GM21717 (cell line): ENCODE measurements around the gene GSTM1.

ENCODE experiments used
- ATAC-seq: cut with Tn5 transposase; IDR thresholded peaks from one replicate; pipeline ENCODE4 v1.9.1; 2021; ENCODE audit warnings: mild to moderate bottlenecking, moderate library complexity; ENCODE audit not compliant: unreplicated experiment

The GSTM1 gene

DNA sequence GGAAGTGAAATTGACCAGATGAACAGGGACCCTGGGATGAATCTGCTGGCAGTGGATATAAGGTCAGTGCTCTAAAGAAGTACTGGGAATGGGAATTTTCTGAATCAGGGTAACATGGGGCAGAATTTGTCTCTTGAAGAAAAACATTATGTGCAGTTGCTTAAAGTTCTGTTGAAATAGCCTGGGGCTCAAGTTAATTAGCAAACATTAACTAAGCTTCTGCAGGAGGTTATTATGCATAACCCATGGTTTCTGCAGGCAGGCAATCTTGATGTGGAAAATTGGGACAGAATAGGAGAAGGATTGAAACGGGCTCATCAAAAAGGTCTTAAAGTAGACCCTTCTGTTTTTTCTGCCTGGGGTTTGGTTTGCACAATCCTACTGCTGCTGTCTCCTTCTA, 38.4 kb downstream of the GSTM1 start:
- no peak for ATAC-seq

GRCh38 chr1:109726728-109727373, 39.2 kb downstream of the GSTM1 start:
- no peak for ATAC-seq

GRCh38 chr1:109728870-109729269, 41.3 kb downstream of the GSTM1 start:
- ATAC-seq, result no peak

DNA sequence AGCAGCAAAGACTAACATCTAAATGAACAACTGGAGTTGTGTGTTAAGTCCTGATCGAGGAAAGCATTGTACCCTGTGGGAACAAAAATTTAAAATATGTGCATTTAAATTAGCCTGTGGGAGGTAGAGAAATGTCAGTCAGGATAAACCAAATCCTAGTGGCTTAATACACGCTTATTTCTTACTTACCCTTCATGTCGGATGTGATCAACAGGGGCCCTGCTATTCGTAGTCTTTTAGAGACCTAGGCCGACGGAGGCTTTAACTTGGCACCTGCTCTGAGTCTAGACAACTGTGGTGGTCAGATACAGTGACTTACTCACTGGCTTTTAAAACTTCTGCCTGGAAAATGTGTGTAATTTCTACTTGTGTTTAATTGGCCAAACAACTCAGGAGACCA, 43.0 kb downstream of the GSTM1 start:
- no peak for ATAC-seq

GRCh38 chr1:109732390-109732881, 44.8 kb downstream of the GSTM1 start:
- ATAC-seq, result no peak

DNA sequence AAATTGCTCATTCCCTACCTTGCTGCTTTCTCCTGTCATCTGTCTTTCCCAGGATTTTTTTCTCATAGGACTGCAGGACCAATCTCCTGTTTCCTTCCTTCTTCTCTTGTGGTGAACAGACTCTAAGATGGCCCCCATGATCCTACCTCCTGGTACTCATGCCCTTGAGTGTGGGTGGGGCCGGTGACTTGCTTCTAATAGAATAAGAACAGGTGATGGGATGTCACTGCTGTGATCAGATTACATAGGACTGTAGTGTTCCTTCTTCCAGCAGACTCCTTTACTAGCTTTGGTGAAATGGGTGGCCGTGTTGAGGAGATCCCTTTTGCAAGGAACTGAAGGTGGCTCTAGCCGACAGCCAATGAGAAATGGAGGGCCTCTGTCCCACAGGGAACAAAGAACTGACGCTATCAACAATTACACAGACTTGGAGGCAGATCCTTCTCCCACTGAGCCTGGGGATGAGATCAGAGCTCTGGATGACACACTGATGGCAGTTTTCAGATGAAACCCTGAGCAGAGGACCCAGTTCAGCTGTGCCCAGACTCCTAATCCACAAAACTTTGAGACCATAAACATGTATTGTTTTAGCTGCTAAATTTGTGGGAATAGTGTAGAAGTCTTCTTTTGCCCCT, 45.7 kb downstream of the GSTM1 start:
- no peak for ATAC-seq

DNA sequence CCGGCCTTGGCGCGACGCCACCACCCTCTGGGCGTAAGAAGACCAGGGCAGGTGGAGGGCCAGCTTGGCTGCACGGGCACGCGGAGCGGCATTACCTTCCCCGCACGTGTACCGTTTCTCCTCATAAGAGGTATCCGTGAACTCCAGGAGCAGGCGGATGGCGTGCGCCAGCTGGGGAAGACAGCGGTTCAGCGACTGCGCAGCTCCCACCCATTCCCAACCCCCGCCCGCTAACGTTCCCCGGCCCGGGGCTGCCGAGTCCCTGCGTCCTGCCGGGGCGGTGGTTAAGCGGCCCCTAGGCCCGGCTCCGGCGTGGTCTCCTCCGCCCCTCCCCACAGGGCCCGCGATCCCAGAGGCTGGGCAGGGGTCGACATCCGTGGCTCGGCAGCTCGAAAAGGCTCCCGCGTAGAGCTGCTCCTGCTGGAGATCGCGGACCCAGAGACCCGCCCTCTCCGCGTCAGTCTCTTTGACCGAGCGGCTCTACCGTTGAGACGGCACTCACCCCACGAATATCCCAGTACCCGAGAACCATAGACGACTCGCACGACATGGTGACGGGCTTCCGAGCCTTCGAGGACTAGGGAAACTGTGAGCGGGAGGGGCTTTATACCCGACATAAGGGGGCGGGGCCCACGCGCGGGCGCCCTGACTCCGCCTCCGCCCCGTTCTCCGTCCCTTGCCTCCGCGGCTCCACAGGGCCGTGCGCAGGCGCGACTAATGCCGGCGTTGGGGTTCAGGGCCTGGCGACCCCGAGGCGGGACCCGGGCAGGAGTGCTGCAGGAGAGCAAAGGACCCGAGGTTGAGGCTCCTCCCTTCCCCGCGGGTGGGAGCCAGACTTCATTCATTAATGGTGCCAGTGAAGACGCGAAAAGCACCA, 52.4 kb downstream of the GSTM1 start:
- ATAC-seq, result no peak

DNA sequence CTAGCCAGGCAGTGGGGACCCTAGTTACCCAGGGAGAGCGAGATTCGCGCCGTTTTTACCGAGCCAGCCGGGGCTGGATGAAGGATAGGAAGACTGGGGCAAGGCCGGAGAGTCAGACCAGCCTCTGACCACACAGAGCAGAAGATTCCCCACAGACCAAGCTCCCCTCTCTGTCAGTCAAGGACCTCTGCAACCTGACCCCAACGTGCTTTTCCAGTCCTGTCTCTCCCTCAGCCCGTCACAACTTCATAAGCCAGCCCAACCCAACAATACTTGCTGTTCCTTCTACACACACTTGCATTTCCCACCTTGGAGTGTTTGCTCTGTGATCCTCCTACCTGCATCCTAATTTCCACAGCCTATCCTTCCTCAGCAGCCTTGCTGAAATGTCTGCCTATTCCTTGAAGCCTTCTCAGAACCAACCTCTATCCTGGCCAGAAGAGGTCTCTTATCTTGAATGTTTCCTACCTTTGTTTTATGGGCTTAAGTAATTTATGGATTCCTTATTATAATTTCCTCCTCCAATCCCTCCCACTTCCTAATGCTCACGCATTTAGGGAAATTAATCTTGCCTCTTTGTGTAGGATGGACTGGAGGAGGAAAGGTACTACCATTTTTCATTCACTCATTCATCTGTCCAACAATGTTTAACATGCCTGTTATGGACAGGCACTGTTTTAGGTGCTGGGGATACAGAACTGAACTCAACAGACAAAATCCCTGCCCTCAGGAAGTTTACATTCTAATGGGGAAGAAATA, 53.2 kb downstream of the GSTM1 start, which contains the start of gene GSTM3:
Gene GSTM3 (minus strand): TSS at position 424 of the 759 bp plus-strand sequence. CDS start 751 bp downstream, outside the sequence.
- ATAC-seq, result no peak
